ENCODE measurements around the gene SHPK. TPM values are rescaled to one million over a fixed set of nuclear protein-coding genes. Genes with fewer than 3 reads are reported as not detected.
A peak's percentile ranks its signal among the peaks of the same experiment; 100 is the strongest.

Gene SHPK
- polyA plus RNA-seq, 3 donors from 2014 or later = 2.6 to 8.1 (median 6.4) TPM

- DNase-seq = no peak
- Mint-ChIP-seq H3K27me3 (ENCODE audit: low read depth in 3 of 3) (peaks cover 0 to 3% (median 1%) of the 10 kb centered on the region in 3 donors), H3K9me3 (no peaks in the 10 kb centered on the region), H3K4me3 (no peak overlapping the region), H3K27ac (no peak overlapping the region), H3K36me3 (peaks cover 0 to 4% (median 0%) of the 10 kb centered on the region in 3 donors), H3K4me1 (no peaks in the 10 kb centered on the region)
These were observed 35.4 kb downstream of the SHPK start for GRCh38 chr17:3600529-3601205.

- Mint-ChIP-seq H3K4me1 (no peaks in the 10 kb centered on the region), H3K27ac (no peak overlapping the region), H3K4me3 (no peak overlapping the region), H3K27me3 (ENCODE audit: low read depth in 3 of 3) (peaks cover 0 to 3% (median 1%) of the 10 kb centered on the region in 3 donors), H3K36me3 (no peaks in the 10 kb centered on the region), H3K9me3 (no peaks in the 10 kb centered on the region)
- DNase-seq = no peak
These were observed 38.0 kb downstream of the SHPK start for GRCh38 chr17:3598078-3598477.

GRCh38 chr17:3596804-3597464, 39.1 kb downstream of the SHPK start:
- DNase-seq = no peak
- Mint-ChIP-seq H3K27me3 (ENCODE audit: low read depth in 3 of 3) (peaks cover 0 to 3% (median 1%) of the 10 kb centered on the region in 3 donors), H3K27ac (no peak overlapping the region), H3K4me1 (no peaks in the 10 kb centered on the region), H3K4me3 (no peak overlapping the region), H3K9me3 (no peaks in the 10 kb centered on the region), H3K36me3 (no peaks in the 10 kb centered on the region)

GRCh38 chr17:3594976-3595375, 41.1 kb downstream of the SHPK start:
- H3K4me1 Mint-ChIP-seq = no peaks in the 10 kb centered on the region
- peaks cover 0 to 5% (median 1%) of the 10 kb centered on the region in 3 donors for H3K27me3 Mint-ChIP-seq (ENCODE audit: low read depth in 3 of 3)
- no peak for DNase-seq
- no peaks in the 10 kb centered on the region for H3K9me3 Mint-ChIP-seq
- H3K4me3 Mint-ChIP-seq = no peak overlapping the region
- peaks cover 0 to 2% (median 0%) of the 10 kb centered on the region in 3 donors for H3K36me3 Mint-ChIP-seq
- H3K27ac Mint-ChIP-seq = no peak overlapping the region

GRCh38 chr17:3594051-3594800, 41.8 kb downstream of the SHPK start:
- peaks cover 0 to 10% (median 3%) of the 10 kb centered on the region in 3 donors for H3K36me3 Mint-ChIP-seq
- H3K9me3 Mint-ChIP-seq = no peaks in the 10 kb centered on the region
- no peaks in the 10 kb centered on the region for H3K4me1 Mint-ChIP-seq
- H3K4me3 Mint-ChIP-seq = no peak overlapping the region
- H3K27me3 Mint-ChIP-seq (ENCODE audit: low read depth in 3 of 3) = peaks cover 0 to 5% (median 0%) of the 10 kb centered on the region in 3 donors
- H3K27ac Mint-ChIP-seq = no peak overlapping the region
- DNase-seq = no peak

DNA sequence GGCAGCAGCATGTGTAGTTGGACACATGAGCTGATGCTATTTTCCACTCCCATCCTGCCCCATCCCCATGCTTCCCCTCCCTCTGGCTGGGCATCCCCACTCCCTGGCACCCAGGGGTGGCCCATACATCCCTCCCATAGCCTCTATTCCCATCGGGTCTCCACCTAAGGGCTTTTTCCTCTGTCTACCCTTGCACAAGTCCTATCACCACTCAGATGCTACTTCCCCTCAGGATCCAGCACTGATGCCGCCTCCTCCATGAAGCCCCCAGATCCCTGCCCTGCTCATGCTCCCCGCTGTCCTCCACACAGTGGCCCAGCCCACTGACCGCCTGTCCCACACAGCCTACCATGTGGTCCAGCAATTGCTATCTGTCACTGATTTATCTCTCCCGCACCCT, 42.7 kb downstream of the SHPK start:
- Mint-ChIP-seq H3K9me3 (no peaks in the 10 kb centered on the region), H3K4me3 (no peak overlapping the region), H3K36me3 (peaks cover 0 to 10% (median 7%) of the 10 kb centered on the region in 3 donors), H3K27me3 (ENCODE audit: low read depth in 3 of 3) (peaks cover 0 to 5% (median 0%) of the 10 kb centered on the region in 3 donors), H3K4me1 (no peaks in the 10 kb centered on the region), H3K27ac (peak overlapping the region in 2 of 6 donors; percentile 28 to 77)
- DNase-seq = no peak

- H3K4me3 Mint-ChIP-seq = no peak overlapping the region
- H3K27ac Mint-ChIP-seq = no peak overlapping the region
- peaks cover 0 to 5% (median 0%) of the 10 kb centered on the region in 3 donors for H3K27me3 Mint-ChIP-seq (ENCODE audit: low read depth in 3 of 3)
- peaks cover 0 to 13% (median 7%) of the 10 kb centered on the region in 3 donors for H3K36me3 Mint-ChIP-seq
- no peaks in the 10 kb centered on the region for H3K4me1 Mint-ChIP-seq
- no peaks in the 10 kb centered on the region for H3K9me3 Mint-ChIP-seq
- no peak for DNase-seq
These were observed 43.7 kb downstream of the SHPK start for GRCh38 chr17:3592216-3592860.

- DNase-seq = no peak
- no peak overlapping the region for H3K27ac Mint-ChIP-seq
These were observed 45.3 kb downstream of the SHPK start for GRCh38 chr17:3590768-3591167.

DNA sequence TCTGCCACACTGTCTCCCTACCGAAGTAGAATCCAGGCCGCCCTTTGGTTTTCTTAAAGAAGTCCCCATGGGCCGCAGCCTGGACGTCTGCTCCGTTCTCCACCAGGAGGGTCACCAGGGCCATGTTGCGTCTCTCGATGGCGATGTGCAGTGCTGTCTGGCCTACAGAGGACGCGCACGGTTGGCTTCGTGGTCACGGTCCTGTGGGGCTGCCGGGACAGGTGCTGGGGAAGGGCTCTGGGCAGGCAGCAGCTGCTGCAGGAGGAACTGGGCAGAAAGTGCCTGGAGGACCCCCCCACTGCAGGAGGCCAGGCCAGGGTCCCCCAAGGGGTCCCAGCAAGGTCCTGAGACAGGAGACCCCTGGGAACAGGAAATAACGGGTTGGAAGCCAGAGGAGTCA, 45.8 kb downstream of the SHPK start:
- peaks cover 0 to 13% (median 7%) of the 10 kb centered on the region in 3 donors for H3K36me3 Mint-ChIP-seq
- H3K4me1 Mint-ChIP-seq = no peaks in the 10 kb centered on the region
- H3K27me3 Mint-ChIP-seq (ENCODE audit: low read depth in 3 of 3) = peaks cover 0 to 2% (median 0%) of the 10 kb centered on the region in 3 donors
- no peak for DNase-seq
- H3K4me3 Mint-ChIP-seq = no peak overlapping the region
- no peaks in the 10 kb centered on the region for H3K9me3 Mint-ChIP-seq
- H3K27ac Mint-ChIP-seq = no peak overlapping the region

More at GRCh38 chr17:3590768-3591167, 45.3 kb downstream of the SHPK start:
- Mint-ChIP-seq H3K27me3 (ENCODE audit: low read depth in 3 of 3) (peaks cover 0 to 2% (median 0%) of the 10 kb centered on the region in 3 donors), H3K4me3 (no peak overlapping the region), H3K4me1 (no peaks in the 10 kb centered on the region), H3K36me3 (peaks cover 0 to 13% (median 7%) of the 10 kb centered on the region in 3 donors), H3K9me3 (no peaks in the 10 kb centered on the region)

- no peaks in the 10 kb centered on the region for H3K4me1 Mint-ChIP-seq
- no peaks in the 10 kb centered on the region for H3K9me3 Mint-ChIP-seq
- no peak overlapping the region for H3K4me3 Mint-ChIP-seq
- H3K27me3 Mint-ChIP-seq (ENCODE audit: low read depth in 3 of 3) = peaks cover 0 to 2% (median 0%) of the 10 kb centered on the region in 3 donors
- no peak for DNase-seq
- peak overlapping the region in 1 of 6 donors; percentile 29 for H3K27ac Mint-ChIP-seq
- peaks cover 0 to 13% (median 8%) of the 10 kb centered on the region in 3 donors for H3K36me3 Mint-ChIP-seq
These were observed 46.3 kb downstream of the SHPK start for GRCh38 chr17:3589784-3590183.

GRCh38 chr17:3585826-3586225, 50.2 kb downstream of the SHPK start:
- Mint-ChIP-seq H3K27me3 (ENCODE audit: low read depth in 3 of 3) (no peaks in the 10 kb centered on the region), H3K36me3 (peaks cover 0 to 21% (median 13%) of the 10 kb centered on the region in 3 donors), H3K4me3 (no peak overlapping the region), H3K27ac (no peak overlapping the region), H3K9me3 (no peaks in the 10 kb centered on the region), H3K4me1 (no peaks in the 10 kb centered on the region)
- no peak for DNase-seq

DNA sequence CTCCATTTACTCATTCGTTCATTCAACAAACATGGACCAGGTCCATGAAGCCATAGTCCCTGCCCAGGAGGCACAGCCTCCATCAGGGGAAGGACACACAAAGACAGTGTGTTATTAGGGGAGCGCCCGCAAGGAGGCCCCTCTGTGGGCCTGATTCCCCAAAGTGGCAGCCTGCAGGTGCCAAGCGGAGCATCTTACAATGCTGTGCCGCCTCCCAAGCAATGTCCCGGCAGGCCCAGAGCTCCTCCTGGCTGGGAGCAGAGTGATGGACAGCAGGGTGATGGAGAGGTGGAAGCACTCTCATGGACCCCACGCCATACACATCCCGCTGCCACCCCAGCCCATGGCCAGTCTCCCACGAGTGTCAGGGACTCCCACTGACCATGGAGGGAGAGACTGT, 52.6 kb downstream of the SHPK start:
- H3K36me3 Mint-ChIP-seq = peaks cover 0 to 16% (median 10%) of the 10 kb centered on the region in 3 donors
- H3K4me3 Mint-ChIP-seq = no peak overlapping the region
- H3K27ac Mint-ChIP-seq = peak overlapping the region in 1 of 6 donors; percentile 20
- DNase-seq = no peak
- H3K9me3 Mint-ChIP-seq = no peaks in the 10 kb centered on the region
- no peaks in the 10 kb centered on the region for H3K4me1 Mint-ChIP-seq
- H3K27me3 Mint-ChIP-seq (ENCODE audit: low read depth in 3 of 3) = no peaks in the 10 kb centered on the region

GRCh38 chr17:3582915-3583314, 53.1 kb downstream of the SHPK start:
- no peak for DNase-seq
- no peaks in the 10 kb centered on the region for H3K4me1 Mint-ChIP-seq
- peak overlapping the region in 1 of 6 donors; percentile 20 for H3K27ac Mint-ChIP-seq
- H3K4me3 Mint-ChIP-seq = no peak overlapping the region
- no peaks in the 10 kb centered on the region for H3K27me3 Mint-ChIP-seq (ENCODE audit: low read depth in 3 of 3)
- peaks cover 0 to 16% (median 10%) of the 10 kb centered on the region in 3 donors for H3K36me3 Mint-ChIP-seq
- no peaks in the 10 kb centered on the region for H3K9me3 Mint-ChIP-seq

All from immature natural killer cell (primary cell).